ENCODE results near the gene PLOD1. TPM values are rescaled to one million over a fixed set of nuclear protein-coding genes. Genes with fewer than 3 reads are reported as not detected.
A peak's percentile ranks its signal among the peaks of the same experiment; 100 is the strongest.

PLOD1 gene
- total and polyA plus RNA-seq, 4 donors, result 33.5 to 112 (median 79.1) TPM

GRCh38 chr1:11967028-11967547 lies 32.6 kb downstream of the PLOD1 start:
- peaks cover 10 to 41% (median 15%) of the 10 kb centered on the region in 4 donors for H3K36me3 ChIP-seq (ENCODE audit: control insufficient read depth in 4 of 4, insufficient read depth in 4 of 4, low read length in 4 of 4)
- H3K9ac ChIP-seq (ENCODE audit: insufficient read depth in 1 of 2, low read length in 2 of 2), result no peak overlapping the region
- peak; percentile 26 to 47 (median 29) for DNase-seq
- H3K27me3 ChIP-seq (ENCODE audit: control insufficient read depth in 3 of 3, insufficient read depth in 3 of 3, low read length in 2 of 3), result no peaks in the 10 kb centered on the region
- H3K4me3 ChIP-seq, result no peak overlapping the region
- H3K27ac ChIP-seq (ENCODE audit: low read depth in 1 of 2, low read length in 1 of 2), result no peak overlapping the region
- no peaks in the 10 kb centered on the region for H3K9me3 ChIP-seq (ENCODE audit: control insufficient read depth in 4 of 4, insufficient read depth in 3 of 4, low read length in 3 of 4)
- no peaks in the 10 kb centered on the region for H3K4me1 ChIP-seq (ENCODE audit: control insufficient read depth in 5 of 5, insufficient read depth in 5 of 5, low read length in 5 of 5)
- WGBS, 2 donors, result 62 to 63% methylated on average over 6 of the region's 6 CpGs
- no peak for ATAC-seq (ENCODE audit: insufficient read depth, low FRiP score)
- TF ChIP-seq, protein P1, sequence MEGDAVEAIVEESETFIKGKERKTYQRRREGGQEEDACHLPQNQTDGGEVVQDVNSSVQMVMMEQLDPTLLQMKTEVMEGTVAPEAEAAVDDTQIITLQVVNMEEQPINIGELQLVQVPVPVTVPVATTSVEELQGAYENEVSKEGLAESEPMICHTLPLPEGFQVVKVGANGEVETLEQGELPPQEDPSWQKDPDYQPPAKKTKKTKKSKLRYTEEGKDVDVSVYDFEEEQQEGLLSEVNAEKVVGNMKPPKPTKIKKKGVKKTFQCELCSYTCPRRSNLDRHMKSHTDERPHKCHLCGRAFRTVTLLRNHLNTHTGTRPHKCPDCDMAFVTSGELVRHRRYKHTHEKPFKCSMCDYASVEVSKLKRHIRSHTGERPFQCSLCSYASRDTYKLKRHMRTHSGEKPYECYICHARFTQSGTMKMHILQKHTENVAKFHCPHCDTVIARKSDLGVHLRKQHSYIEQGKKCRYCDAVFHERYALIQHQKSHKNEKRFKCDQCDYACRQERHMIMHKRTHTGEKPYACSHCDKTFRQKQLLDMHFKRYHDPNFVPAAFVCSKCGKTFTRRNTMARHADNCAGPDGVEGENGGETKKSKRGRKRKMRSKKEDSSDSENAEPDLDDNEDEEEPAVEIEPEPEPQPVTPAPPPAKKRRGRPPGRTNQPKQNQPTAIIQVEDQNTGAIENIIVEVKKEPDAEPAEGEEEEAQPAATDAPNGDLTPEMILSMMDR (IDR thresholded peaks at IDR 0.05; ENCODE audit: control extremely low read depth, extremely low read depth), result peak; percentile 14

DNA sequence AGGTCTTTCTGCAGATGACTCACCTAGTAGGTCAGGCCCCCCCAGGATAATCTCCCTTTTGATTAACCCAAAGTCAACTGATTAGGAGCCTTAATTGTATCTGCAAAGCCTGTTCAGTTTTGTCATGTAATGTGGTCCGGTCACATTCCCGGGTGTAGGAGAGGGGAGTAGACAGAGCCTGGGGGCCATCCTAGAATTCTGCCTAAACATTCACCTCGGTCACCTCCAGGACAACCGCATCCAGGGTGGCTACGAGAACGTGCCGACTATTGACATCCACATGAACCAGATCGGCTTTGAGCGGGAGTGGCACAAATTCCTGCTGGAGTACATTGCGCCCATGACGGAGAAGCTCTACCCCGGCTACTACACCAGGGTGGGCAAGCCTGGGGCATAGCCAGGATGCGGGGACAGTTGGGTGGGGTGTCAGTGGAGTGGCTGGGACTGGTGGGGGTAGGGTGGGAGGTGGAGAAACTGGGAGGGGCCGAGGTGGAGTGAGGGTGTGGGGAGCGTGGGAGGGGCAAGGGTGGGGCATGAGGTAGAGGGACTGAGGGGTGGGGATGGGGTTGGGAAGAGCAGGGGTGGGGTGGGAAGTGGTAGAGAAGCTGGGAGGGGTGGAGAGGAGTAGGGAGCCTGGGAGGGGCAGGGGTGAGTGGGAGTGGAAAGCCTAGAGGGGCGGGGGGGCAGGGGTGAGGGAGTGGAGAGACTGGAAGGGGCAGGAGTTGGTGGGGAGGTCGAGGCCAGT lies 36.1 kb downstream of the PLOD1 start:
- ATAC-seq (ENCODE audit: insufficient read depth, low FRiP score), result no peak
- Histone ChIP-seq H3K4me1 (ENCODE audit: control insufficient read depth in 5 of 5, insufficient read depth in 5 of 5, low read length in 5 of 5) (no peaks in the 10 kb centered on the region), H3K36me3 (ENCODE audit: control insufficient read depth in 4 of 4, insufficient read depth in 4 of 4, low read length in 4 of 4) (peaks cover 12 to 44% (median 16%) of the 10 kb centered on the region in 4 donors), H3K9ac (ENCODE audit: insufficient read depth in 1 of 2, low read length in 2 of 2) (no peak overlapping the region), H3K9me3 (ENCODE audit: control insufficient read depth in 4 of 4, insufficient read depth in 3 of 4, low read length in 3 of 4) (no peaks in the 10 kb centered on the region), H3K27me3 (ENCODE audit: control insufficient read depth in 3 of 3, insufficient read depth in 3 of 3, low read length in 2 of 3) (no peaks in the 10 kb centered on the region), H3K27ac (ENCODE audit: low read depth in 1 of 2, low read length in 1 of 2) (no peak overlapping the region), H3K4me3 (no peak overlapping the region)
- no peak for DNase-seq
- TF ChIP-seq, protein P1 (IDR thresholded peaks at IDR 0.05; ENCODE audit: control extremely low read depth, extremely low read depth), result no peak
- 91 to 96% methylated on average over 15 to 17 of the region's 17 CpGs for WGBS, 2 donors

DNA sequence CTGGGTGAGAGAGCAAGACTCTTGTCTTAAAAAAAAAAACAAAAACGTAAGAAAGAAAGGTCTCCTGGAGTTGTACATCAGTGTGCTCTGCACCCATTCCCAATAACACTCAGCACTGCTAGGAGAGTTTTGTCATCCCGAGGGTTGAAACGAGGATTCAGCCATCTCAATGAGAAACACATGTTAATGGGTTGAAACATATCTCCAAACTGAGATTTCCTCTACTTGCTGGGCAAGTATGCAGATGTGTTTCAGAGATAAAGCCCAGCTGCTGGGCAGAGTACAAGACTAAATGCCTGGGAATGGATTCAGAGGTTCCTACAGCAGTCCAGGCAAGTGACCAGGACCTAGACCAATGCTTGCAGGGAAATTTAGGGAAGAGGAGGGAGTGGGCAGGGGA lies 43.1 kb downstream of the PLOD1 start:
- TF ChIP-seq, protein P1 (IDR thresholded peaks at IDR 0.05; ENCODE audit: control extremely low read depth, extremely low read depth), result no peak
- Histone ChIP-seq H3K9ac (ENCODE audit: insufficient read depth in 1 of 2, low read length in 2 of 2) (no peak overlapping the region), H3K9me3 (ENCODE audit: control insufficient read depth in 4 of 4, insufficient read depth in 3 of 4, low read length in 3 of 4) (no peaks in the 10 kb centered on the region), H3K4me1 (ENCODE audit: control insufficient read depth in 5 of 5, insufficient read depth in 5 of 5, low read length in 5 of 5) (peaks cover 3 to 12% (median 8%) of the 10 kb centered on the region in 5 donors), H3K27ac (ENCODE audit: low read depth in 1 of 2, low read length in 1 of 2) (no peak overlapping the region), H3K36me3 (ENCODE audit: control insufficient read depth in 4 of 4, insufficient read depth in 4 of 4, low read length in 4 of 4) (peaks cover 6 to 29% (median 12%) of the 10 kb centered on the region in 4 donors), H3K27me3 (ENCODE audit: control insufficient read depth in 3 of 3, insufficient read depth in 3 of 3, low read length in 2 of 3) (no peaks in the 10 kb centered on the region), H3K4me3 (no peak overlapping the region)
- ATAC-seq (ENCODE audit: insufficient read depth, low FRiP score) (no peak), DNase-seq (peak in 2 of 3 donors; percentile 11 to 23)
- 69 to 76% methylated on average over 3 of the region's 3 CpGs for WGBS, 2 donors

Data from lung (tissue), 12 donors.